ENCODE measurements around the gene RCAN1. TPM values are rescaled to one million over a fixed set of nuclear protein-coding genes. Genes with fewer than 3 reads are reported as not detected.
A peak's percentile ranks its signal among the peaks of the same experiment; 100 is the strongest.

Gene RCAN1
- polyA plus RNA-seq, 3 donors: 5.2 to 17.5 (median 15.1) TPM

DNA sequence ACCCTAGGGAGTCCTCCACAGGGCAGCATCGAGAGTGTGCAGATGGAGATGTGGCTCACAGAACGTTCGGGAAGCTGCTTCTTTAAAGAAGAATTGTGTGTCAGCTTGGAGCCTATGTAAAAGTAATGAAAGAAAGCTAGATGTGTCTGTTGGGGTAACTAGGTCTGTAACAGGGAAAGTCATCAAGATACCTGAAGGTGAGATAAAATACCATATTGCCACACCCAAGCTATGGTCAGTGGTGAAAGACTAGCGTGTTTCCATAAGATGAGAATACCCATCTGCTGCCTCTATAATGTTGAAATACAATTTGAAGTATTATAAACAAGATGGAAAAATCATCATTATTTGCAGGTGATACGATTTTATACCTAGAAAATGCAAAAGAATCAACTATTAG is 17.5 kb downstream of the RCAN1 start:
- H3K4me1 ChIP-seq (ENCODE audit: control insufficient read depth in 1 of 2, insufficient read depth in 2 of 2, low read length in 2 of 2): no peaks in the 10 kb centered on the region
- no peaks in the 10 kb centered on the region for H3K27me3 ChIP-seq (ENCODE audit: control insufficient read depth in 2 of 2, insufficient read depth in 2 of 2, low read length in 2 of 2)
- Mint-ChIP-seq H3K36me3 (peaks cover 13 to 20% of the 10 kb centered on the region in 2 donors), H3K27ac (no peak overlapping the region), H3K9me3 (no peaks in the 10 kb centered on the region), H3K27me3 (ENCODE audit: low read depth in 3 of 3) (no peaks in the 10 kb centered on the region), H3K4me1 (peaks cover 1% of the 10 kb centered on the region), H3K4me3 (no peak overlapping the region)
- H3K4me2 ChIP-seq (replicated peaks; ENCODE audit: extremely low read depth, low read length, poor library complexity, severe bottlenecking): no peak overlapping the region
- TF ChIP-seq, protein P1, sequence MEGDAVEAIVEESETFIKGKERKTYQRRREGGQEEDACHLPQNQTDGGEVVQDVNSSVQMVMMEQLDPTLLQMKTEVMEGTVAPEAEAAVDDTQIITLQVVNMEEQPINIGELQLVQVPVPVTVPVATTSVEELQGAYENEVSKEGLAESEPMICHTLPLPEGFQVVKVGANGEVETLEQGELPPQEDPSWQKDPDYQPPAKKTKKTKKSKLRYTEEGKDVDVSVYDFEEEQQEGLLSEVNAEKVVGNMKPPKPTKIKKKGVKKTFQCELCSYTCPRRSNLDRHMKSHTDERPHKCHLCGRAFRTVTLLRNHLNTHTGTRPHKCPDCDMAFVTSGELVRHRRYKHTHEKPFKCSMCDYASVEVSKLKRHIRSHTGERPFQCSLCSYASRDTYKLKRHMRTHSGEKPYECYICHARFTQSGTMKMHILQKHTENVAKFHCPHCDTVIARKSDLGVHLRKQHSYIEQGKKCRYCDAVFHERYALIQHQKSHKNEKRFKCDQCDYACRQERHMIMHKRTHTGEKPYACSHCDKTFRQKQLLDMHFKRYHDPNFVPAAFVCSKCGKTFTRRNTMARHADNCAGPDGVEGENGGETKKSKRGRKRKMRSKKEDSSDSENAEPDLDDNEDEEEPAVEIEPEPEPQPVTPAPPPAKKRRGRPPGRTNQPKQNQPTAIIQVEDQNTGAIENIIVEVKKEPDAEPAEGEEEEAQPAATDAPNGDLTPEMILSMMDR (IDR thresholded peaks at IDR 0.05): no peak
- H2AFZ ChIP-seq (ENCODE audit: insufficient read depth, low read depth, low read length, poor library complexity, severe bottlenecking): no peak overlapping the region
- intact Hi-C loops (cut with micrococcal nuclease): no loop called here
- H3K9ac ChIP-seq (ENCODE audit: insufficient read depth, low read length, poor library complexity, severe bottlenecking): no peak overlapping the region
- H3K79me2 ChIP-seq (ENCODE audit: insufficient read depth, low read length): peaks cover 4% of the 10 kb centered on the region
- no peaks in the 10 kb centered on the region for H3K9me3 ChIP-seq (replicated peaks in 1 of 2; ENCODE audit: control insufficient read depth in 1 of 2, insufficient read depth in 1 of 2, low read length in 2 of 2)
- peaks cover 7% of the 10 kb centered on the region for H4K20me1 ChIP-seq (ENCODE audit: insufficient read depth, low read length)
- no CpG with 5 or more reads among the region's 5 CpGs for WGBS (ENCODE audit: insufficient coverage)
- peaks cover 0 to 12% of the 10 kb centered on the region in 2 donors for H3K36me3 ChIP-seq (replicated peaks in 1 of 2; ENCODE audit: control insufficient read depth in 1 of 2, insufficient read depth in 2 of 2, low read length in 2 of 2)
- H3K4me3 ChIP-seq (replicated peaks in 1 of 3; ENCODE audit: low read depth in 2 of 3, low read length in 3 of 3): no peak overlapping the region
- DNase-seq: no peak
- no peak overlapping the region for H3K27ac ChIP-seq (ENCODE audit: low read depth in 1 of 2, low read length in 2 of 2)

DNA sequence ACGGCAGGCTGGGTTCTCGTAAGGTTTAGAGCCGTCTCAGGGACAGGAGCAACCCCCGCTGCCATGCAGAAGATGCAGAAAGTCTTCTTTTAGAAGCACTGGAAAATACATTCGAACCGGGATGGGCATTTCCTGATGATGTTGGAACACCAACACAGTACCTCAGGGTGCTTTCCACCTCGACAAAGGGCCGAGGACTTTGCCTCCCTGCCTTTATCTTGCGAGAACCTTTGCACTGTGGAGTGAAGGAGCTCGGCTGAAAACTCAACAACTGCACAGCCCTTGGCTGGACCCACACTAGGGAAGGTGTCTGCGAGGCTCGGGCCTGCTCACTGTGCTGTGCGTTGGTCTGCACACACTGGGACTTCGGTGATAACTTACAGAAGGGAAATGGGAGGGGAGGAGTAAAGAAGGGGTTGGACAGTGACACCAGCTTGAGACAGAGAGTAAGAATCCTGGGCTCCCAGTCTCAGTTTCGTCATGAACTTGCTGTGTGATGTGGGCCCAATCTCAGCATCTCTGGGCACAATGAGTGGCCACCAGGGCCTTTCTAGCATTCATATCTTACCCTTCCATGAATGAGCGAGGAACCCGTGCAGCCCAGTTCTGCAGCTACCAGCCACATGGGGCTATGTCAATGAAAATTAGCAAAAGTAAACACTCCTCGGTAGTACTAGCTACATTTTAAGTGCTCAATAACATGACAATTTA is 18.2 kb downstream of the RCAN1 start:
- no peak overlapping the region for H3K9ac ChIP-seq (ENCODE audit: insufficient read depth, low read length, poor library complexity, severe bottlenecking)
- H3K4me3 Mint-ChIP-seq: no peak overlapping the region
- no peak overlapping the region for H2AFZ ChIP-seq (ENCODE audit: insufficient read depth, low read depth, low read length, poor library complexity, severe bottlenecking)
- peaks cover 10% of the 10 kb centered on the region for H4K20me1 ChIP-seq (ENCODE audit: insufficient read depth, low read length)
- peaks cover 4% of the 10 kb centered on the region for H3K79me2 ChIP-seq (ENCODE audit: insufficient read depth, low read length)
- 96% methylated on average over 15 of the region's 18 CpGs for WGBS (ENCODE audit: insufficient coverage)
- intact Hi-C loops (cut with micrococcal nuclease): no loop called here
- no peaks in the 10 kb centered on the region for H3K9me3 Mint-ChIP-seq
- peak overlapping the region in 2 of 7 donors; percentile 69 to 76 for H3K27ac Mint-ChIP-seq
- H3K4me1 Mint-ChIP-seq: peaks cover 1% of the 10 kb centered on the region
- no peaks in the 10 kb centered on the region for H3K9me3 ChIP-seq (replicated peaks in 1 of 2; ENCODE audit: control insufficient read depth in 1 of 2, insufficient read depth in 1 of 2, low read length in 2 of 2)
- no peaks in the 10 kb centered on the region for H3K27me3 ChIP-seq (ENCODE audit: control insufficient read depth in 2 of 2, insufficient read depth in 2 of 2, low read length in 2 of 2)
- H3K4me1 ChIP-seq (ENCODE audit: control insufficient read depth in 1 of 2, insufficient read depth in 2 of 2, low read length in 2 of 2): no peaks in the 10 kb centered on the region
- no peak overlapping the region for H3K27ac ChIP-seq (ENCODE audit: low read depth in 1 of 2, low read length in 2 of 2)
- no peak overlapping the region for H3K4me2 ChIP-seq (replicated peaks; ENCODE audit: extremely low read depth, low read length, poor library complexity, severe bottlenecking)
- no peak overlapping the region for H3K4me3 ChIP-seq (replicated peaks in 1 of 3; ENCODE audit: low read depth in 2 of 3, low read length in 3 of 3)
- TF ChIP-seq, protein P1 (IDR thresholded peaks at IDR 0.05): no peak
- peaks cover 13 to 18% of the 10 kb centered on the region in 2 donors for H3K36me3 Mint-ChIP-seq
- no peaks in the 10 kb centered on the region for H3K27me3 Mint-ChIP-seq (ENCODE audit: low read depth in 3 of 3)
- no peak for DNase-seq
- peaks cover 0 to 12% of the 10 kb centered on the region in 2 donors for H3K36me3 ChIP-seq (replicated peaks in 1 of 2; ENCODE audit: control insufficient read depth in 1 of 2, insufficient read depth in 2 of 2, low read length in 2 of 2)
